H1 (cell line): ENCODE results near the gene STXBP4. TPM values are rescaled to one million over a fixed set of nuclear protein-coding genes. Genes with fewer than 3 reads are reported as not detected.

Experiments used
- ASH2L ChIP-seq: fragments of 200-600, 300-600 bp; sonication (generic); IDR thresholded peaks from one replicate; pipeline ENCODE4 v1.7.1; 2017; ENCODE audit warnings: low read length
- GABPA ChIP-seq: IDR thresholded peaks from 2 replicates; pipeline ENCODE4 v1.6.1; 2011; ENCODE audit warnings: mild to moderate bottlenecking, low read length, moderate library complexity, borderline replicate concordance; ENCODE audit not compliant: insufficient read depth
- MAX ChIP-seq: IDR thresholded peaks from 2 replicates; pipeline ENCODE4 v1.6.1; 2012; ENCODE audit warnings: inconsistent platforms
- polyA plus RNA-seq, 7 experiments: library from polyadenylated mRNA; depleted of rRNA in 3 of 7; stranded (reverse) in 5 of 7; unstranded in 2 of 7; fragments of >200 nt in 5 of 7; fragments of 200-250 nt in 2 of 7; gene quantifications; 1 replicate in 5 of 7; 2 replicates in 1 of 7; 4 replicates in 1 of 7; pipeline versions ENCODE4 v1.2.1 to v1.2.3, GENCODE V29; 2011 to 2013; ENCODE audit warnings: missing spikeins in 2 of 7, mixed read lengths in 2 of 7
- total RNA-seq: library from RNA; stranded (reverse); fragmentation: NEBNext Ultra II Directional; extraction: Animal tissue kit (Norgen Biotek cat#: 25700); gene quantifications from 2 replicates; pipeline ENCODE4 v1.2.1, GENCODE V29; 2021

Gene STXBP4
- total and polyA plus RNA-seq, 2 of the 8 experiments (the other 6 are each of a cell fraction or from before 2014, with no cell fraction given), result 3.2 to 18.5 TPM

GRCh38 chr17:55159251-55159650 lies 190.7 kb downstream of the STXBP4 start (continued):
- TF ChIP-seq ASH2L (no peak), MAX (no peak), GABPA (no peak)
